HepG2 (cell line): ENCODE results near the gene ABCC5. TPM values are rescaled to one million over a fixed set of nuclear protein-coding genes. Genes with fewer than 3 reads are reported as not detected.
A peak's percentile ranks its signal among the peaks of the same experiment; 100 is the strongest.

Source experiments
- ATAC-seq: fragments of 200-7000 bp; cut with Tn5 transposase; 3 replicates; pipeline ENCODE4 v1.9.1; 2020; ENCODE audit warnings: mild to moderate bottlenecking, moderate library complexity
- BruUV-seq: library from RNA; stranded (reverse); fragments of 400-500 nt; replicated peaks from 2 replicates; lab custom pipeline; 2021; lab: Mats Ljungman, UMichigan
- CTCF ChIA-PET: fragments of 300-600 bp; formaldehyde crosslinking; extraction: SDS; loops from one replicate; lab custom pipeline; 2021; ENCODE audit warnings: low total read pairs, inconsistent platforms, low intra/inter-chr PET ratio; lab: Yijun Ruan, JAX
- POLR2A ChIA-PET: fragments of 350-600 bp; sonication (Branson Sonifier 250); formaldehyde crosslinking; loops from one replicate; lab custom pipeline; 2020; ENCODE audit warnings: antibody characterized with exemption, inconsistent platforms; lab: Yijun Ruan, JAX
- DNase-seq: peaks from one replicate; pipeline ENCODE4 v3.0.0-alpha.2; 2015; ENCODE audit warnings: low spot score
- FAIRE-seq: peaks from 3 replicates; lab custom pipeline; 2011; peaks lifted over from hg19 to GRCh38; lab: Jason Lieb, UNC
- H2AFZ ChIP-seq: one replicate; pipeline ENCODE4 v1.6.1; 2011; ENCODE audit warnings: low read length, inconsistent platforms
- H3K27ac ChIP-seq: fragments of 300-600 bp; 3 replicates; pipeline ENCODE4 v1.8.0; 2011; ENCODE audit warnings: mixed run types, mild to moderate bottlenecking, mixed read lengths, low read length, inconsistent platforms; ENCODE audit not compliant: insufficient read depth; ENCODE audit errors: extremely low read length
- H3K27me3 ChIP-seq, 2 experiments: fragments of 200-600 bp in 1 of 2; 2 replicates in 1 of 2; 3 replicates in 1 of 2; pipeline versions ENCODE4 v1.6.0 to v1.8.0; 2011; ENCODE audit warnings: low read length in 2 of 2, mild to moderate bottlenecking in 2 of 2, moderate library complexity in 2 of 2, inconsistent platforms in 1 of 2; ENCODE audit not compliant: insufficient read depth in 2 of 2, control insufficient read depth in 1 of 2
- H3K36me3 ChIP-seq, 2 experiments: fragments of 200-600 bp in 1 of 2; replicated peaks in 1 of 2; 2 replicates in 1 of 2; 3 replicates in 1 of 2; pipeline versions ENCODE4 v1.5.1 to v1.8.0; 2011; ENCODE audit warnings: low read length in 2 of 2, inconsistent platforms in 1 of 2; ENCODE audit not compliant: insufficient read depth in 2 of 2, control insufficient read depth in 1 of 2
- H3K4me1 ChIP-seq: 2 replicates; pipeline ENCODE4 v1.5.1; 2012; ENCODE audit warnings: low read length, inconsistent platforms; ENCODE audit not compliant: insufficient read depth
- H3K4me2 ChIP-seq: 2 replicates; pipeline ENCODE4 v1.6.0; 2011; ENCODE audit warnings: low read depth, low read length, inconsistent platforms
- H3K4me3 ChIP-seq, 3 experiments: fragments of 200-600 bp in 1 of 3; sonication (generic), shearing (Covaris generic) in 1 of 3; replicated peaks in 1 of 3; 2 replicates each; pipeline ENCODE4 v1.5.1; 2011 to 2016; ENCODE audit warnings: low read length in 3 of 3, inconsistent platforms in 2 of 3, low read depth in 2 of 3, mild to moderate bottlenecking in 2 of 3, control low read depth in 1 of 3, mixed read lengths in 1 of 3; ENCODE audit not compliant: insufficient read depth in 1 of 3
- H3K79me2 ChIP-seq: one replicate; pipeline ENCODE4 v1.6.1; 2011; ENCODE audit warnings: low read length, inconsistent platforms; ENCODE audit not compliant: insufficient read depth
- H3K9ac ChIP-seq: 2 replicates; pipeline ENCODE4 v1.6.0; 2011; ENCODE audit warnings: mild to moderate bottlenecking, low read depth, low read length, inconsistent platforms; ENCODE audit not compliant: insufficient read depth
- H3K9me3 ChIP-seq: 2 replicates; pipeline ENCODE4 v1.5.1; 2012; ENCODE audit warnings: mild to moderate bottlenecking, low read length
- H4K20me1 ChIP-seq: 2 replicates; pipeline ENCODE4 v1.6.0; 2011; ENCODE audit warnings: inconsistent platforms, mild to moderate bottlenecking, low read length, moderate library complexity; ENCODE audit not compliant: insufficient read depth
- KDM6A ChIP-seq: IDR thresholded peaks from 2 replicates; pipeline ENCODE4 v1.6.1; 2016; ENCODE audit warnings: low read depth
- RORA ChIP-seq: sonication (generic); formaldehyde crosslinking; IDR thresholded peaks from 2 replicates; pipeline ENCODE4 v1.5.0; 2020; ENCODE audit warnings: mild to moderate bottlenecking, missing genetic modification reagents, moderate library complexity
- SOX5 ChIP-seq: IDR thresholded peaks from 2 replicates; pipeline ENCODE4 v1.6.1; 2016; ENCODE audit warnings: borderline replicate concordance
- SOX6 ChIP-seq, 2 experiments: fragments of 450-650 bp in 1 of 2; sonication (generic) in 1 of 2; formaldehyde crosslinking in 1 of 2; IDR thresholded peaks; 2 replicates each; pipeline versions ENCODE4 v1.4.0 to v1.6.1; 2017 to 2020; ENCODE audit warnings: antibody characterized with exemption in 1 of 2, mild to moderate bottlenecking in 1 of 2, missing genetic modification reagents in 1 of 2
- SRF ChIP-seq: IDR thresholded peaks from 2 replicates; pipeline ENCODE4 v1.6.1; 2011; ENCODE audit warnings: mild to moderate bottlenecking, low read depth, low read length, moderate library complexity
- WGBS: methylation state at CpG from one replicate; pipeline ENCODE4 v1.1.6; 2017; ENCODE audit warnings: low lambda C conversion rate; 5-methylcytosine and 5-hydroxymethylcytosine counted together
- in situ Hi-C: cut with HindIII; loops from 2 replicates; pipeline ENCODE4 v1.10.0; 2017; ENCODE audit warnings: low pct_unique_long_range_greater_than_20kb; ENCODE audit not compliant: extremely low pct_ligation_motif_present
- intact Hi-C: fragments of 100-400 bp; cut with micrococcal nuclease; formaldehyde crosslinking; loops from one replicate; pipeline ENCODE4 v1.10.0; 2022; ENCODE audit not compliant: unreplicated experiment
- polyA plus RNA-seq, 8 experiments: library from polyadenylated mRNA; depleted of rRNA in 3 of 8; stranded (reverse) in 7 of 8; unstranded in 1 of 8; fragments of >200 nt; fragmentation: Illumina TruSeq in 4 of 8; extraction: Trizol in 4 of 8; gene quantifications; 2 replicates each; pipeline versions ENCODE4 v1.2.1 to v1.2.3, GENCODE V29; 2011 to 2016; ENCODE audit warnings: low read depth in 4 of 8, missing spikeins in 1 of 8, mixed read lengths in 1 of 8; ENCODE audit not compliant: insufficient read depth in 1 of 8
- total RNA-seq, 5 experiments: library from RNA; depleted of rRNA; stranded (reverse); fragments of >200 nt; fragmentation: Illumina TruSeq; extraction: Trizol; gene quantifications; 2 replicates each; pipeline ENCODE4 v1.2.3, GENCODE V29; 2016; ENCODE audit warnings: low read depth in 1 of 5
- TF ChIP-seq, protein P1 (sequence below): sonication (generic); formaldehyde crosslinking; IDR thresholded peaks from 2 replicates; pipeline ENCODE4 v1.8.1; 2023; ENCODE audit warnings: mild to moderate bottlenecking, missing genetic modification reagents, borderline replicate concordance
- TF ChIP-seq, protein P2 (sequence below): sonication (generic); IDR thresholded peaks from 2 replicates; pipeline ENCODE4 v1.6.1; 2016; ENCODE audit warnings: low read depth, borderline replicate concordance

ABCC5 gene
- total and polyA plus RNA-seq, 2 of the 13 experiments (the other 11 are each of a cell fraction or from before 2014, with no cell fraction given): 12.5 to 12.7 TPM

DNA sequence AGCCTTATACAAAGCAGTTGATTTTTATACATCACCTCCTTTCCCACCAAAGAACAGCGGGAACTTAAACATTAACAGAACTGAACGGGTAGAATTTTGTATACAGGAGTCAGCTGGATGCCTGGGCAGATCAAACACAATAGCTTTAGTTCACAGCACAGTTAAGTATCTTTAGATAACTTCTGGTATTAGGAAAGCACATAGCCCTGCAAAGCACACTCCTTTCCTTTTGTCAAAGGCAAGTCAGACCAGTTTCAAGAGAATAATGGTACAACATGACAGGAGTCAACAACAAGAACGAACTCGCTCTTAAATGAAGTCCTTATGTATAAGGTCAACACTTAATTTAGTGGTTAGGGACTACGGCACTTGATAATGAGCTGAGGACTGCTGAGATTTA is 26.3 kb downstream of the ABCC5 start:
- no peak overlapping the region for H3K4me3 ChIP-seq
- BruUV-seq: no TSS peak
- H3K79me2 ChIP-seq: no peaks in the 10 kb centered on the region
- peak overlapping the region; percentile 25 for H3K27ac ChIP-seq
- in situ Hi-C loops (no loop called here), intact Hi-C loops (no loop called here)
- TF ChIP-seq, protein P1, sequence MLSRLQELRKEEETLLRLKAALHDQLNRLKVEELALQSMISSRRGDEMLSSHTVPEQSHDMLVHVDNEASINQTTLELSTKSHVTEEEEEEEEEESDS (CRISPR knock-in tag): no peak
- TF ChIP-seq SOX6 (IDR thresholded peaks at IDR 0.05): no peak
- 0 out of 2 replicates have a peak, but pooled peaks have one; percentile 18 for TF ChIP-seq SOX6 (CRISPR knock-in tag; IDR thresholded peaks at IDR 0.05)
- TF ChIP-seq RORA: no peak
- TF ChIP-seq SRF: no peak
- 0 out of 2 replicates have a peak, but pooled peaks have one; percentile 38 for TF ChIP-seq SOX5 (CRISPR knock-in tag)
- TF ChIP-seq, protein P2, sequence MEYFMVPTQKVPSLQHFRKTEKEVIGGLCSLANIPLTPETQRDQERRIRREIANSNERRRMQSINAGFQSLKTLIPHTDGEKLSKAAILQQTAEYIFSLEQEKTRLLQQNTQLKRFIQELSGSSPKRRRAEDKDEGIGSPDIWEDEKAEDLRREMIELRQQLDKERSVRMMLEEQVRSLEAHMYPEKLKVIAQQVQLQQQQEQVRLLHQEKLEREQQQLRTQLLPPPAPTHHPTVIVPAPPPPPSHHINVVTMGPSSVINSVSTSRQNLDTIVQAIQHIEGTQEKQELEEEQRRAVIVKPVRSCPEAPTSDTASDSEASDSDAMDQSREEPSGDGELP: peak; percentile 77
- TF ChIP-seq KDM6A (CRISPR knock-in tag): no peak
- 44% methylated on average over 5 of the region's 5 CpGs for WGBS
- CTCF ChIA-PET: no interaction called here
- no peaks in the 10 kb centered on the region for H3K27me3 ChIP-seq
- FAIRE-seq: peak; percentile 42
- ATAC-seq: peak; percentile 20; the same call in 2 of the 3 replicates
- peaks cover 56% of the 10 kb centered on the region for H3K4me1 ChIP-seq
- no peaks in the 10 kb centered on the region for H3K9me3 ChIP-seq
- H2AFZ ChIP-seq: no peak overlapping the region
- POLR2A ChIA-PET: no interaction called here
- DNase-seq: peak; percentile 54
- no peak overlapping the region for H3K9ac ChIP-seq
- H4K20me1 ChIP-seq: no peaks in the 10 kb centered on the region
- H3K36me3 ChIP-seq: peaks cover 2 to 4% of the 10 kb centered on the region in 2 experiments; a peak in 2 of 5 replicates
- H3K4me2 ChIP-seq: peak overlapping the region; percentile 18
